Measurements from ENCODE around the gene NKX2-1. TPM values are rescaled to one million over a fixed set of nuclear protein-coding genes. Genes with fewer than 3 reads are reported as not detected.

NKX2-1 gene
- not detected for total RNA-seq
- polyA plus RNA-seq (ENCODE audit: insufficient read depth, low read depth, low replicate concordance): not detected
- long read RNA-seq, donor 1: 0 reads
- long read RNA-seq, donor 2: 0 reads
- long read RNA-seq, donor 3: 0 reads
- long read RNA-seq, donor 4: 0 reads
- long read RNA-seq, donor 5: 0 reads
- long read RNA-seq, donor 6: 0 reads
- long read RNA-seq, donor 7: 0 reads
- long read RNA-seq, donor 8: 0 reads
- long read RNA-seq, donor 9: 0 reads
- long read RNA-seq, donor 10: 0 reads

GRCh38 chr14:36519431-36520321 is at the start of gene NKX2-1:
TSS of gene NKX2-1 (minus strand) at chr14:36520232. CDS start at chr14:36520129, 103 bp downstream.
- H3K9me3 ChIP-seq (ENCODE audit: control insufficient read depth in 2 of 3, insufficient read depth in 1 of 3, low read length in 3 of 3): peaks cover 0 to 3% (median 0%) of the 10 kb centered on the region in 3 donors
- no peak for TF ChIP-seq CTCF (IDR thresholded peaks at IDR 0.05; ENCODE audit: borderline replicate concordance, extremely low read depth, insufficient read depth)
- no peak within 1 kb of the TSS for H3K9ac ChIP-seq (ENCODE audit: low read length in 3 of 3)
- no peak for FAIRE-seq
- H3K36me3 ChIP-seq (ENCODE audit: control insufficient read depth in 2 of 3, insufficient read depth in 3 of 3, low read length in 3 of 3): no peaks in the 10 kb centered on the region
- peaks cover 59% of the 10 kb centered on the region for H3K27me3 ChIP-seq (ENCODE audit: control insufficient read depth, insufficient read depth, low read length)
- peaks cover 0 to 17% (median 0%) of the 10 kb centered on the region in 3 donors for H3K4me1 ChIP-seq (ENCODE audit: control insufficient read depth in 2 of 3, insufficient read depth in 2 of 3, low read depth in 1 of 3, low read length in 3 of 3)
- intact Hi-C loops (cut with DNase I): no loop called here
- H3K27ac ChIP-seq (ENCODE audit: low read depth in 2 of 2, low read length in 2 of 2): no peak within 1 kb of the TSS
- peak within 1 kb of the TSS in 1 of 3 donors; percentile 35 for H3K4me3 ChIP-seq (ENCODE audit: low read length in 3 of 3)
- peak in 2 of 5 donors; percentile 8 to 58 for DNase-seq

GRCh38 chr14:36556811-36557433 is 36.9 kb upstream of the NKX2-1 start:
- H3K4me1 ChIP-seq (ENCODE audit: control insufficient read depth in 2 of 3, insufficient read depth in 2 of 3, low read depth in 1 of 3, low read length in 3 of 3): no peaks in the 10 kb centered on the region
- H3K9me3 ChIP-seq (ENCODE audit: control insufficient read depth in 2 of 3, insufficient read depth in 1 of 3, low read length in 3 of 3): no peaks in the 10 kb centered on the region
- no peak overlapping the region for H3K27ac ChIP-seq (ENCODE audit: low read depth in 2 of 2, low read length in 2 of 2)
- DNase-seq: peak in 1 of 5 donors; percentile 29
- FAIRE-seq: peak; percentile 45
- no peak overlapping the region for H3K4me3 ChIP-seq (ENCODE audit: low read length in 3 of 3)
- peaks cover 7% of the 10 kb centered on the region for H3K27me3 ChIP-seq (ENCODE audit: control insufficient read depth, insufficient read depth, low read length)
- intact Hi-C loops (cut with DNase I): no loop called here
- H3K9ac ChIP-seq (ENCODE audit: low read length in 3 of 3): no peak overlapping the region
- TF ChIP-seq CTCF (IDR thresholded peaks at IDR 0.05; ENCODE audit: borderline replicate concordance, extremely low read depth, insufficient read depth): peak; percentile 60
- no peaks in the 10 kb centered on the region for H3K36me3 ChIP-seq (ENCODE audit: control insufficient read depth in 2 of 3, insufficient read depth in 3 of 3, low read length in 3 of 3)

- Histone ChIP-seq H3K36me3 (ENCODE audit: control insufficient read depth in 2 of 3, insufficient read depth in 3 of 3, low read length in 3 of 3) (no peaks in the 10 kb centered on the region), H3K4me1 (ENCODE audit: control insufficient read depth in 2 of 3, insufficient read depth in 2 of 3, low read depth in 1 of 3, low read length in 3 of 3) (no peaks in the 10 kb centered on the region), H3K4me3 (ENCODE audit: low read length in 3 of 3) (no peak overlapping the region), H3K27ac (ENCODE audit: low read depth in 2 of 2, low read length in 2 of 2) (no peak overlapping the region), H3K27me3 (ENCODE audit: control insufficient read depth, insufficient read depth, low read length) (peaks cover 5% of the 10 kb centered on the region), H3K9me3 (ENCODE audit: control insufficient read depth in 2 of 3, insufficient read depth in 1 of 3, low read length in 3 of 3) (no peaks in the 10 kb centered on the region), H3K9ac (ENCODE audit: low read length in 3 of 3) (no peak overlapping the region)
- FAIRE-seq (no peak), DNase-seq (no peak)
- intact Hi-C loops (cut with DNase I): no loop called here
- no peak for TF ChIP-seq CTCF (IDR thresholded peaks at IDR 0.05; ENCODE audit: borderline replicate concordance, extremely low read depth, insufficient read depth)
These were observed 36.1 kb upstream of the NKX2-1 start for GRCh38 chr14:36555998-36556743.

Data from kidney (tissue), 22 donors.